ENCODE results near the gene CTRB2.

DNA sequence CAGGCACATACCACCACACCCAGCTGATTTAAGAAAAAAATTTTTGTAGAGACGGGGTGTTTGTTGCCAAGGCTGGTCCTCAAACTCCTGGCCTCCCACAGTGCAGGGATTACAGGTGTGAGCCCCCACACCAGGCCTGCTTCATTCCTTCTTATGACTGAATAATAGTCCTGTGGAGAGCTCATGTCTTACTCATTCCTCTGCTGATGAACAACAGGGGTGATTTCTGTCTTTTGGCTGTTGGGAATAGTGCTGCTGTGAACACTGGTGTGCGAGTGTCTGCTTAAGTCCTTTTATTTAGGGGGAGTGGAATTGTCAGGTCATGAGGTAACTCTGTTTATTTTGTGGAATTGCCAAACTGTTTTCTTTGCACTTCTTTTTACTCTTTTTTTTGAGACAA, 9.2 kb upstream of the CTRB2 start:
- TF ChIP-seq, protein P1, sequence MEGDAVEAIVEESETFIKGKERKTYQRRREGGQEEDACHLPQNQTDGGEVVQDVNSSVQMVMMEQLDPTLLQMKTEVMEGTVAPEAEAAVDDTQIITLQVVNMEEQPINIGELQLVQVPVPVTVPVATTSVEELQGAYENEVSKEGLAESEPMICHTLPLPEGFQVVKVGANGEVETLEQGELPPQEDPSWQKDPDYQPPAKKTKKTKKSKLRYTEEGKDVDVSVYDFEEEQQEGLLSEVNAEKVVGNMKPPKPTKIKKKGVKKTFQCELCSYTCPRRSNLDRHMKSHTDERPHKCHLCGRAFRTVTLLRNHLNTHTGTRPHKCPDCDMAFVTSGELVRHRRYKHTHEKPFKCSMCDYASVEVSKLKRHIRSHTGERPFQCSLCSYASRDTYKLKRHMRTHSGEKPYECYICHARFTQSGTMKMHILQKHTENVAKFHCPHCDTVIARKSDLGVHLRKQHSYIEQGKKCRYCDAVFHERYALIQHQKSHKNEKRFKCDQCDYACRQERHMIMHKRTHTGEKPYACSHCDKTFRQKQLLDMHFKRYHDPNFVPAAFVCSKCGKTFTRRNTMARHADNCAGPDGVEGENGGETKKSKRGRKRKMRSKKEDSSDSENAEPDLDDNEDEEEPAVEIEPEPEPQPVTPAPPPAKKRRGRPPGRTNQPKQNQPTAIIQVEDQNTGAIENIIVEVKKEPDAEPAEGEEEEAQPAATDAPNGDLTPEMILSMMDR (IDR thresholded peaks at IDR 0.05): no peak
- no peak for TF ChIP-seq POLR2A (IDR thresholded peaks at IDR 0.05)

Measured in suprapubic skin (tissue), 3 donors.